Neural progenitor cell (in vitro differentiated cells): ENCODE results near the gene BNIP1.
"Not testable (repeated sequence)": the region's sequence is repeated elsewhere in the genome, so short reads cannot be mapped to it uniquely, and the experiment has no call there.

ENCODE experiments used
- CTCF ChIP-seq: fragments of 200-600 bp; sonication (generic); IDR thresholded peaks from 2 replicates; pipeline ENCODE4 v1.5.1; 2017; ENCODE audit warnings: antibody characterized with exemption, mild to moderate bottlenecking
- EZH2phosphoT487 ChIP-seq: fragments of 200-600 bp; sonication (generic); IDR thresholded peaks from 2 replicates; pipeline ENCODE4 v1.6.1; 2017; ENCODE audit warnings: antibody characterized with exemption

- TF ChIP-seq CTCF, EZH2phosphoT487: not testable (repeated sequence)
These were observed 12.2 kb upstream of the BNIP1 start for GRCh38 chr5:173132166-173132565.
